HFFc6 (cell line): ENCODE results near the gene APOL2. TPM values are rescaled to one million over a fixed set of nuclear protein-coding genes. Genes with fewer than 3 reads are reported as not detected.

Source experiments
- DNase-seq: peaks from one replicate; pipeline ENCODE4 v3.0.0-alpha.2; 2018
- H3K27ac Mint-ChIP-seq: 2 replicates; pipeline ENCODE4 v1.8.0; 2020; ENCODE audit warnings: mild to moderate bottlenecking, mixed read lengths
- H3K27me3 Mint-ChIP-seq: 2 replicates; pipeline ENCODE4 v1.8.0; 2021; ENCODE audit warnings: mild to moderate bottlenecking, moderate library complexity, mixed read lengths; ENCODE audit not compliant: insufficient read depth
- H3K36me3 Mint-ChIP-seq: 2 replicates; pipeline ENCODE4 v1.8.0; 2021; ENCODE audit warnings: low read depth, mixed read lengths
- H3K4me1 Mint-ChIP-seq: 2 replicates; pipeline ENCODE4 v1.8.0; 2020; ENCODE audit warnings: low read depth, mixed read lengths
- H3K4me3 Mint-ChIP-seq: 2 replicates; pipeline ENCODE4 v1.8.0; 2020; ENCODE audit warnings: mild to moderate bottlenecking, moderate library complexity, mixed read lengths
- H3K9me3 Mint-ChIP-seq: 2 replicates; pipeline ENCODE4 v1.8.0; 2020; ENCODE audit warnings: mild to moderate bottlenecking, mixed read lengths
- CTCF ChIP-seq: fragments of 200-600 bp; sonication (generic); IDR thresholded peaks from 2 replicates; pipeline ENCODE4 v1.5.0; 2021; ENCODE audit warnings: antibody characterized with exemption, mild to moderate bottlenecking
- total RNA-seq, 6 experiments: library from RNA; stranded (reverse); fragmentation: NEBNext Ultra II Directional; extraction: Animal tissue kit (Norgen Biotek cat#: 25700); gene quantifications; 2 replicates in 1 of 6; 3 replicates in 5 of 6; pipeline ENCODE4 v1.2.3, GENCODE V29; 2021

APOL2 gene
- total RNA-seq, 6 experiments from 2014 or later = 27.7 to 42.5 (median 38.5) TPM

- Mint-ChIP-seq H3K9me3 (no peaks in the 10 kb centered on the region), H3K27ac (peak overlapping the region; percentile 91), H3K4me3 (peak overlapping the region; percentile 94), H3K27me3 (no peaks in the 10 kb centered on the region; the same call in 1 of the 2 replicates), H3K4me1 (peaks cover 69% of the 10 kb centered on the region), H3K36me3 (peaks cover 20% of the 10 kb centered on the region)
- DNase-seq = no peak
- no peak for TF ChIP-seq CTCF
Measured at GRCh38 chr22:36238373-36239149, 766 bp downstream of the APOL2 start.

- H3K27me3 Mint-ChIP-seq = no peaks in the 10 kb centered on the region; the same call in 1 of the 2 replicates
- H3K4me3 Mint-ChIP-seq = peak overlapping the region; percentile 94
- peak overlapping the region; percentile 91 for H3K27ac Mint-ChIP-seq
- H3K36me3 Mint-ChIP-seq = peaks cover 20% of the 10 kb centered on the region
- no peak for TF ChIP-seq CTCF
- no peak for DNase-seq
- H3K9me3 Mint-ChIP-seq = no peaks in the 10 kb centered on the region
- H3K4me1 Mint-ChIP-seq = peaks cover 73% of the 10 kb centered on the region
Measured at GRCh38 chr22:36237462-36238372, 1.6 kb downstream of the APOL2 start.

GRCh38 chr22:36236388-36237319, 2.7 kb downstream of the APOL2 start:
- Mint-ChIP-seq H3K27ac (no peak overlapping the region), H3K27me3 (no peaks in the 10 kb centered on the region; the same call in 1 of the 2 replicates), H3K36me3 (peaks cover 26% of the 10 kb centered on the region), H3K9me3 (no peaks in the 10 kb centered on the region), H3K4me1 (peaks cover 73% of the 10 kb centered on the region), H3K4me3 (peak overlapping the region; percentile 29; the same call in 1 of the 2 replicates)
- DNase-seq = no peak
- no peak for TF ChIP-seq CTCF

- H3K36me3 Mint-ChIP-seq = peaks cover 31% of the 10 kb centered on the region
- H3K27ac Mint-ChIP-seq = no peak overlapping the region
- TF ChIP-seq CTCF = no peak
- peak overlapping the region; percentile 9; the same call in 1 of the 2 replicates for H3K4me3 Mint-ChIP-seq
- H3K9me3 Mint-ChIP-seq = no peaks in the 10 kb centered on the region
- no peak for DNase-seq
- peaks cover 73% of the 10 kb centered on the region for H3K4me1 Mint-ChIP-seq
- H3K27me3 Mint-ChIP-seq = no peaks in the 10 kb centered on the region; the same call in 1 of the 2 replicates
Measured at GRCh38 chr22:36235585-36235984, 3.7 kb downstream of the APOL2 start.

GRCh38 chr22:36234919-36235318, 4.4 kb downstream of the APOL2 start:
- H3K4me1 Mint-ChIP-seq = peaks cover 67% of the 10 kb centered on the region
- H3K9me3 Mint-ChIP-seq = no peaks in the 10 kb centered on the region
- no peak for DNase-seq
- H3K36me3 Mint-ChIP-seq = peaks cover 31% of the 10 kb centered on the region
- no peaks in the 10 kb centered on the region; the same call in 1 of the 2 replicates for H3K27me3 Mint-ChIP-seq
- no peak overlapping the region for H3K4me3 Mint-ChIP-seq
- H3K27ac Mint-ChIP-seq = no peak overlapping the region; the same call in 1 of the 2 replicates
- no peak for TF ChIP-seq CTCF
